Neural cell (in vitro differentiated cells): ENCODE data around the gene SLC24A3. TPM values are rescaled to one million over a fixed set of nuclear protein-coding genes. Genes with fewer than 3 reads are reported as not detected.

Experiments
- H2AFZ ChIP-seq: fragments of 200-600, 300-800 bp; sonication (generic), shearing (Covaris generic); 2 replicates; pipeline ENCODE4 v1.6.0; 2014; ENCODE audit warnings: low read depth, mild to moderate bottlenecking, antibody characterized with exemption, low read length, moderate library complexity
- H3F3A ChIP-seq: fragments of 200-600 bp; shearing (Covaris generic); 2 replicates; pipeline ENCODE4 v1.6.1; 2016; ENCODE audit warnings: mild to moderate bottlenecking, moderate library complexity, mixed read lengths, antibody characterized with exemption, low read length; ENCODE audit not compliant: insufficient read depth, poor library complexity, severe bottlenecking
- H3K27ac ChIP-seq: fragments of 200-600, 300-800 bp; sonication (generic), shearing (Covaris generic); 2 replicates; pipeline ENCODE4 v1.5.1; 2014; ENCODE audit warnings: mild to moderate bottlenecking, low read length, moderate library complexity
- H3K27me3 ChIP-seq: fragments of 300-800, 200-600 bp; sonication (generic), shearing (Covaris generic); 2 replicates; pipeline ENCODE4 v1.6.0; 2014; ENCODE audit warnings: mild to moderate bottlenecking, low read depth, low read length, moderate library complexity; ENCODE audit not compliant: insufficient read depth
- H3K36me3 ChIP-seq: fragments of 300-800, 200-600 bp; sonication (generic), shearing (Covaris generic); 2 replicates; pipeline ENCODE4 v1.5.1; 2014; ENCODE audit warnings: mild to moderate bottlenecking, antibody characterized with exemption, low read length, moderate library complexity; ENCODE audit not compliant: insufficient read depth
- H3K4me2 ChIP-seq: fragments of 300-800, 200-600 bp; sonication (generic), shearing (Covaris generic); 2 replicates; pipeline ENCODE4 v1.6.0; 2014; ENCODE audit warnings: mild to moderate bottlenecking, low read length
- H3K4me3 ChIP-seq: fragments of 300-800, 200-600 bp; sonication (generic), shearing (Covaris generic); 2 replicates; pipeline ENCODE4 v1.5.1; 2014; ENCODE audit warnings: mild to moderate bottlenecking, low read length, moderate library complexity
- H3K79me2 ChIP-seq: fragments of 200-600 bp; shearing (Covaris generic); replicated peaks from 2 replicates; pipeline ENCODE4 v1.6.0; 2014; ENCODE audit warnings: mild to moderate bottlenecking, low read length, moderate library complexity; ENCODE audit not compliant: insufficient read depth
- H3K9ac ChIP-seq: fragments of 300-800, 200-600 bp; sonication (generic), shearing (Covaris generic); 2 replicates; pipeline ENCODE4 v1.6.1; 2016; ENCODE audit warnings: mild to moderate bottlenecking, low read length, mixed read lengths
- H3K9me2 ChIP-seq: fragments of 200-600 bp; shearing (Covaris generic); 2 replicates; pipeline ENCODE4 v1.6.1; 2016; ENCODE audit warnings: mild to moderate bottlenecking, low read length, mixed read lengths; ENCODE audit not compliant: insufficient read depth
- H3K9me3 ChIP-seq: fragments of 200-600, 300-800 bp; sonication (generic), shearing (Covaris generic); 2 replicates; pipeline ENCODE4 v1.6.1; 2016; ENCODE audit warnings: mild to moderate bottlenecking, mixed run types, low read length, moderate library complexity, mixed read lengths
- H4K20me1 ChIP-seq: fragments of 200-600 bp; shearing (Covaris generic); 2 replicates; pipeline ENCODE4 v1.6.1; 2016; ENCODE audit warnings: mild to moderate bottlenecking, mixed run types; ENCODE audit not compliant: insufficient read depth
- EP300 ChIP-seq: fragments of 450-650 bp; conservative IDR thresholded peaks from 2 replicates; pipeline ENCODE4 v1.6.1; 2014; ENCODE audit warnings: antibody characterized with exemption, mild to moderate bottlenecking, moderate library complexity; ENCODE audit not compliant: poor library complexity, severe bottlenecking
- EZH2 ChIP-seq: fragments of 200-600, 300-800 bp; shearing (Covaris generic), sonication (generic); IDR thresholded peaks from 2 replicates; pipeline ENCODE4 v1.6.1; 2014; ENCODE audit warnings: antibody characterized with exemption, low read length, borderline replicate concordance, mild to moderate bottlenecking; ENCODE audit not compliant: insufficient read depth, poor library complexity, severe bottlenecking
- MXI1 ChIP-seq: fragments of 450-650 bp; conservative IDR thresholded peaks from 2 replicates; pipeline ENCODE4 v1.6.1; 2014; ENCODE audit warnings: antibody characterized with exemption, mild to moderate bottlenecking; ENCODE audit not compliant: poor library complexity, severe bottlenecking
- POLR2AphosphoS5 ChIP-seq: IDR thresholded peaks from 2 replicates; pipeline ENCODE4 v1.6.1; 2012
- RAD21 ChIP-seq: fragments of 450-650 bp; conservative IDR thresholded peaks from 2 replicates; pipeline ENCODE4 v1.6.1; 2014; ENCODE audit warnings: antibody characterized with exemption, mild to moderate bottlenecking, moderate library complexity
- SMC3 ChIP-seq: fragments of 450-650 bp; conservative IDR thresholded peaks from 2 replicates; pipeline ENCODE4 v1.6.1; 2014; ENCODE audit warnings: antibody characterized with exemption, mild to moderate bottlenecking, moderate library complexity; ENCODE audit not compliant: poor library complexity
- TAF1 ChIP-seq: IDR thresholded peaks from 2 replicates; pipeline ENCODE4 v1.6.1; 2012; ENCODE audit warnings: low read depth
- polyA plus RNA-seq: library from polyadenylated mRNA; depleted of rRNA; stranded (reverse); fragments of >200 nt; gene quantifications from 2 replicates; pipeline ENCODE4 v1.2.3, GENCODE V29; 2014
- TF ChIP-seq, protein P1 (sequence below): fragments of 450-650 bp; IDR thresholded peaks from 2 replicates; pipeline ENCODE4 v1.5.1; 2014; ENCODE audit warnings: antibody characterized with exemption, mild to moderate bottlenecking, moderate library complexity; ENCODE audit not compliant: poor library complexity, severe bottlenecking
- TF ChIP-seq, protein P2 (sequence below): IDR thresholded peaks from 2 replicates; pipeline ENCODE4 v1.6.1; 2012; ENCODE audit warnings: borderline replicate concordance

Gene SLC24A3
- polyA plus RNA-seq, 1 donor from 2014 or later = 6.5 TPM

- Histone ChIP-seq H3K9me3 (no peaks in the 10 kb centered on the region), H3K4me3 (no peak overlapping the region), H3K9me2 (no peaks in the 10 kb centered on the region), H4K20me1 (no peaks in the 10 kb centered on the region), H2AFZ (no peak overlapping the region), H3K9ac (no peak overlapping the region), H3K27me3 (no peaks in the 10 kb centered on the region), H3K4me2 (no peak overlapping the region), H3K27ac (no peak overlapping the region), H3K79me2 (no peaks in the 10 kb centered on the region), H3F3A (no peaks in the 10 kb centered on the region), H3K36me3 (no peaks in the 10 kb centered on the region)
- TF ChIP-seq, protein P1, sequence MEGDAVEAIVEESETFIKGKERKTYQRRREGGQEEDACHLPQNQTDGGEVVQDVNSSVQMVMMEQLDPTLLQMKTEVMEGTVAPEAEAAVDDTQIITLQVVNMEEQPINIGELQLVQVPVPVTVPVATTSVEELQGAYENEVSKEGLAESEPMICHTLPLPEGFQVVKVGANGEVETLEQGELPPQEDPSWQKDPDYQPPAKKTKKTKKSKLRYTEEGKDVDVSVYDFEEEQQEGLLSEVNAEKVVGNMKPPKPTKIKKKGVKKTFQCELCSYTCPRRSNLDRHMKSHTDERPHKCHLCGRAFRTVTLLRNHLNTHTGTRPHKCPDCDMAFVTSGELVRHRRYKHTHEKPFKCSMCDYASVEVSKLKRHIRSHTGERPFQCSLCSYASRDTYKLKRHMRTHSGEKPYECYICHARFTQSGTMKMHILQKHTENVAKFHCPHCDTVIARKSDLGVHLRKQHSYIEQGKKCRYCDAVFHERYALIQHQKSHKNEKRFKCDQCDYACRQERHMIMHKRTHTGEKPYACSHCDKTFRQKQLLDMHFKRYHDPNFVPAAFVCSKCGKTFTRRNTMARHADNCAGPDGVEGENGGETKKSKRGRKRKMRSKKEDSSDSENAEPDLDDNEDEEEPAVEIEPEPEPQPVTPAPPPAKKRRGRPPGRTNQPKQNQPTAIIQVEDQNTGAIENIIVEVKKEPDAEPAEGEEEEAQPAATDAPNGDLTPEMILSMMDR = no peak
- TF ChIP-seq EZH2 = no peak
- no peak for TF ChIP-seq RAD21
- TF ChIP-seq, protein P2, sequence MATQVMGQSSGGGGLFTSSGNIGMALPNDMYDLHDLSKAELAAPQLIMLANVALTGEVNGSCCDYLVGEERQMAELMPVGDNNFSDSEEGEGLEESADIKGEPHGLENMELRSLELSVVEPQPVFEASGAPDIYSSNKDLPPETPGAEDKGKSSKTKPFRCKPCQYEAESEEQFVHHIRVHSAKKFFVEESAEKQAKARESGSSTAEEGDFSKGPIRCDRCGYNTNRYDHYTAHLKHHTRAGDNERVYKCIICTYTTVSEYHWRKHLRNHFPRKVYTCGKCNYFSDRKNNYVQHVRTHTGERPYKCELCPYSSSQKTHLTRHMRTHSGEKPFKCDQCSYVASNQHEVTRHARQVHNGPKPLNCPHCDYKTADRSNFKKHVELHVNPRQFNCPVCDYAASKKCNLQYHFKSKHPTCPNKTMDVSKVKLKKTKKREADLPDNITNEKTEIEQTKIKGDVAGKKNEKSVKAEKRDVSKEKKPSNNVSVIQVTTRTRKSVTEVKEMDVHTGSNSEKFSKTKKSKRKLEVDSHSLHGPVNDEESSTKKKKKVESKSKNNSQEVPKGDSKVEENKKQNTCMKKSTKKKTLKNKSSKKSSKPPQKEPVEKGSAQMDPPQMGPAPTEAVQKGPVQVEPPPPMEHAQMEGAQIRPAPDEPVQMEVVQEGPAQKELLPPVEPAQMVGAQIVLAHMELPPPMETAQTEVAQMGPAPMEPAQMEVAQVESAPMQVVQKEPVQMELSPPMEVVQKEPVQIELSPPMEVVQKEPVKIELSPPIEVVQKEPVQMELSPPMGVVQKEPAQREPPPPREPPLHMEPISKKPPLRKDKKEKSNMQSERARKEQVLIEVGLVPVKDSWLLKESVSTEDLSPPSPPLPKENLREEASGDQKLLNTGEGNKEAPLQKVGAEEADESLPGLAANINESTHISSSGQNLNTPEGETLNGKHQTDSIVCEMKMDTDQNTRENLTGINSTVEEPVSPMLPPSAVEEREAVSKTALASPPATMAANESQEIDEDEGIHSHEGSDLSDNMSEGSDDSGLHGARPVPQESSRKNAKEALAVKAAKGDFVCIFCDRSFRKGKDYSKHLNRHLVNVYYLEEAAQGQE = no peak
- TF ChIP-seq SMC3 = no peak
- no peak for TF ChIP-seq MXI1
- TF ChIP-seq EP300 = no peak
- no peak for TF ChIP-seq POLR2AphosphoS5
- TF ChIP-seq TAF1 = no peak
Observed at GRCh38 chr20:19619904-19620430, 407.5 kb downstream of the SLC24A3 start.

- H3K79me2 ChIP-seq = no peaks in the 10 kb centered on the region
- H3K36me3 ChIP-seq = no peaks in the 10 kb centered on the region
- H3K4me3 ChIP-seq = no peak overlapping the region
- H2AFZ ChIP-seq = no peak overlapping the region
- no peaks in the 10 kb centered on the region for H3K9me3 ChIP-seq
- no peaks in the 10 kb centered on the region for H3F3A ChIP-seq
- H3K4me2 ChIP-seq = no peak overlapping the region
- H3K27me3 ChIP-seq = no peaks in the 10 kb centered on the region
- no peak overlapping the region for H3K9ac ChIP-seq
- no peak overlapping the region for H3K27ac ChIP-seq
- TF ChIP-seq, protein P1 = no peak
- TF ChIP-seq RAD21 (no peak), EP300 (no peak), POLR2AphosphoS5 (no peak)
- H3K9me2 ChIP-seq = no peaks in the 10 kb centered on the region
- no peaks in the 10 kb centered on the region for H4K20me1 ChIP-seq
Observed at GRCh38 chr20:19620446-19620845, 408.0 kb downstream of the SLC24A3 start.
